ENCODE data around the gene ZCCHC4. TPM values are rescaled to one million over a fixed set of nuclear protein-coding genes. Genes with fewer than 3 reads are reported as not detected.

ZCCHC4 gene
- total RNA-seq, 2 donors from 2014 or later, result 7.3 to 7.7 TPM

Other genes with a start within 250 kb of the ZCCHC4 start
- 10 to 100 TPM; 11.1 to 17.7 TPM for gene SEPSECS, start 152.3 kb upstream of the ZCCHC4 start, total RNA-seq
- gene PI4K2B, start 78.7 kb upstream of the ZCCHC4 start, total RNA-seq, result 10 to 100 TPM; 23.8 to 28.4 TPM
- 10 to 100 TPM; 26.4 to 30.3 TPM for gene ANAPC4, start 64.5 kb downstream of the ZCCHC4 start, total RNA-seq

Data from left colon (tissue), 2 donors.